Vagina (tissue), 2 donors: ENCODE results near the gene SLC46A1.

Experiments
- POLR2A ChIP-seq, 2 donors: fragments of 450-650 bp; IDR thresholded peaks; one replicate each; pipeline ENCODE4 v1.6.1; 2017; ENCODE audit warnings: antibody characterized with exemption in 2 of 2, mild to moderate bottlenecking in 2 of 2, moderate library complexity in 2 of 2
- TF ChIP-seq, protein P1 (sequence below), 3 experiments: fragments of 450-650 bp in 2 of 3; fragments of 200-600 bp in 1 of 3; sonication (generic) in 1 of 3; IDR thresholded peaks; one replicate each; pipeline ENCODE4 v1.5.1; 2017 to 2019; ENCODE audit warnings: antibody characterized with exemption in 3 of 3, mild to moderate bottlenecking in 2 of 3, moderate library complexity in 2 of 3

DNA sequence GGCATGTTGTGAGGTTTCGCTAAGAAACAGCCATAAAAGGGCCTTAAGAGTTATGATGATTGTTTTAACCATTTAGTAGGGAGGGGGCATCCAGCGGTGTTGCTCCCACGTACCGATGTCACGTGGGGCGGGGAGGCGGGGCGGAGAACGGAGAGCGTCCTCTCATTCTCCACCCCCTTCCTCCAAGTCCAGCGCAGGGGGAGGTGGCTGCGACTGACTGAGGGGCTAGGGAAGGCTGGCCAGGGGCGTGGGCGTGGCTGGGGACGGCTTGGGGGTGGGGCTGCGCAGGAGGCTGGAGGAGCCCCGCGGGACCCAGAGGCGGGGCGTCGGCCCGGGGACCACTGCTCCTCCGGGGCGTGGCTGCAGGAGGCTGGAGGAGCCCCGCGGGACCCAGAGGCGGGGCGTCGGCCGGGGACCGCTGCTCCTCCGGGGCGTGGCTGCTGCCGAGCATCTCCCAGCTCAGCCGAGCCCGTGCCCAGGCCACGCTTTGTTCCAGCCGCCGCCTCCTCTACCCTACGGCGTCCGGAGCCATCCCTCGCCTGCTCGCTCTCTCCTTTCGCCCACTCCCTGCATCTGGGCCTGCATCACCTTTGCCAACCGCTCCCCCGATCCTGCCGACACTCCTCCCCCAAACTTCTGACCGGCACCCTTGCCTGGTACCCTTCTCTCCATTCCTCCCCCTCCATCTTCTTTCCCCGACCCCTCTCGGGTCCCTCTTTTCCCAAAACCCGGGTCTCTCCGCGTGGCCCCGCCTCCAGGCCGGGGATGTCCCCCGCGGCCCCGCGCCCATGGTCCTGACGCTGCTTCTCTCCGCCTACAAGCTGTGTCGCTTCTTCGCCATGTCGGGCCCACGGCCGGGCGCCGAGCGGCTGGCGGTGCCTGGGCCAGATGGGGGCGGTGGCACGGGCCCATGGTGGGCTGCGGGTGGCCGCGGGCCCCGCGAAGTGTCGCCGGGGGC lies 34.5 kb downstream of the SLC46A1 start, which contains the start of gene SARM1:
- TF ChIP-seq, protein P1, sequence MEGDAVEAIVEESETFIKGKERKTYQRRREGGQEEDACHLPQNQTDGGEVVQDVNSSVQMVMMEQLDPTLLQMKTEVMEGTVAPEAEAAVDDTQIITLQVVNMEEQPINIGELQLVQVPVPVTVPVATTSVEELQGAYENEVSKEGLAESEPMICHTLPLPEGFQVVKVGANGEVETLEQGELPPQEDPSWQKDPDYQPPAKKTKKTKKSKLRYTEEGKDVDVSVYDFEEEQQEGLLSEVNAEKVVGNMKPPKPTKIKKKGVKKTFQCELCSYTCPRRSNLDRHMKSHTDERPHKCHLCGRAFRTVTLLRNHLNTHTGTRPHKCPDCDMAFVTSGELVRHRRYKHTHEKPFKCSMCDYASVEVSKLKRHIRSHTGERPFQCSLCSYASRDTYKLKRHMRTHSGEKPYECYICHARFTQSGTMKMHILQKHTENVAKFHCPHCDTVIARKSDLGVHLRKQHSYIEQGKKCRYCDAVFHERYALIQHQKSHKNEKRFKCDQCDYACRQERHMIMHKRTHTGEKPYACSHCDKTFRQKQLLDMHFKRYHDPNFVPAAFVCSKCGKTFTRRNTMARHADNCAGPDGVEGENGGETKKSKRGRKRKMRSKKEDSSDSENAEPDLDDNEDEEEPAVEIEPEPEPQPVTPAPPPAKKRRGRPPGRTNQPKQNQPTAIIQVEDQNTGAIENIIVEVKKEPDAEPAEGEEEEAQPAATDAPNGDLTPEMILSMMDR (IDR thresholded peaks at IDR 0.05), result no peak
- no peak for TF ChIP-seq POLR2A (IDR thresholded peaks at IDR 0.05)
